HL-60 (cell line): ENCODE measurements around the gene FAHD1.

Experiments used
- DNase-seq, 2 experiments: peaks; one replicate each; pipeline ENCODE4 v3.0.0-alpha.2; 2010 to 2020; ENCODE audit warnings: low read depth in 1 of 2, low spot score in 1 of 2
- H3K27ac ChIP-seq: fragments of 250-450 bp; sonication (Bioruptor Pico); replicated peaks from 2 replicates; pipeline ENCODE4 v1.5.1; 2020; ENCODE audit warnings: mild to moderate bottlenecking, moderate library complexity
- H3K27me3 ChIP-seq: fragments of 250-450 bp; sonication (Bioruptor Pico); 2 replicates; pipeline ENCODE4 v1.5.1; 2021; ENCODE audit warnings: mild to moderate bottlenecking, moderate library complexity; ENCODE audit not compliant: insufficient read depth, poor library complexity, severe bottlenecking
- H3K4me3 ChIP-seq: replicated peaks from 2 replicates; pipeline ENCODE4 v1.5.1; 2011; ENCODE audit warnings: mild to moderate bottlenecking, control low read depth, low read length; ENCODE audit not compliant: insufficient read depth
- CTCF ChIP-seq: IDR thresholded peaks from one replicate; pipeline ENCODE4 v1.5.1; 2011; ENCODE audit warnings: low read length, control low read depth, inconsistent platforms; ENCODE audit not compliant: insufficient read depth
- GABPA ChIP-seq: IDR thresholded peaks from 2 replicates; pipeline ENCODE4 v1.6.1; 2012; ENCODE audit warnings: low read depth
- POLR2AphosphoS5 ChIP-seq: IDR thresholded peaks from 2 replicates; pipeline ENCODE4 v1.6.1; 2012; ENCODE audit warnings: low read depth
- REST ChIP-seq: IDR thresholded peaks from 2 replicates; pipeline ENCODE4 v1.6.1; 2012; ENCODE audit warnings: low read depth; ENCODE audit not compliant: insufficient replicate concordance
- SPI1 ChIP-seq: IDR thresholded peaks from 2 replicates; pipeline ENCODE4 v1.6.1; 2012; ENCODE audit warnings: low read depth, mild to moderate bottlenecking, borderline replicate concordance

Gene FAHD1

GRCh38 chr16:1876468-1876867, 49.5 kb downstream of the FAHD1 start:
- peaks cover 4% of the 10 kb centered on the region for H3K27me3 ChIP-seq
- H3K27ac ChIP-seq, result no peak overlapping the region
- DNase-seq, result no peak
- no peak for TF ChIP-seq SPI1
- TF ChIP-seq REST, result no peak
- TF ChIP-seq POLR2AphosphoS5, result no peak
- TF ChIP-seq CTCF, result no peak
- no peak for TF ChIP-seq GABPA
- H3K4me3 ChIP-seq, result no peak overlapping the region

- Histone ChIP-seq H3K4me3 (no peak overlapping the region), H3K27ac (no peak overlapping the region), H3K27me3 (peaks cover 4% of the 10 kb centered on the region)
- TF ChIP-seq REST (no peak), SPI1 (no peak), GABPA (no peak), POLR2AphosphoS5 (no peak), CTCF (no peak)
- no peak for DNase-seq
These were observed 50.1 kb downstream of the FAHD1 start for GRCh38 chr16:1877089-1877488.

GRCh38 chr16:1877804-1878203, 50.8 kb downstream of the FAHD1 start:
- H3K27me3 ChIP-seq, result no peaks in the 10 kb centered on the region
- H3K4me3 ChIP-seq, result no peak overlapping the region
- no peak overlapping the region for H3K27ac ChIP-seq
- TF ChIP-seq GABPA (no peak), REST (no peak), POLR2AphosphoS5 (no peak)
- no peak for DNase-seq

GRCh38 chr16:1878256-1878655, 51.2 kb downstream of the FAHD1 start:
- TF ChIP-seq GABPA (no peak), REST (no peak), POLR2AphosphoS5 (no peak), SPI1 (no peak)

More at GRCh38 chr16:1878256-1878655, 51.2 kb downstream of the FAHD1 start:
- no peak for DNase-seq
- H3K27me3 ChIP-seq, result no peaks in the 10 kb centered on the region
- no peak overlapping the region for H3K27ac ChIP-seq
- no peak overlapping the region for H3K4me3 ChIP-seq
